Stomach (tissue), 9 donors: ENCODE data around the gene PCBP3. TPM values are rescaled to one million over a fixed set of nuclear protein-coding genes. Genes with fewer than 3 reads are reported as not detected.

Experiments used
- DNase-seq, 2 donors: peaks; one replicate each; pipeline versions ENCODE4 v3.0.0 to v3.0.0-alpha.2; 2013 to 2019
- H3K27ac ChIP-seq, 5 donors: fragments of 200-600 bp in 4 of 5; sonication (generic) in 4 of 5; one replicate each; pipeline ENCODE4 v1.5.1; 2013 to 2019; ENCODE audit warnings: mild to moderate bottlenecking in 1 of 5, moderate library complexity in 1 of 5
- H3K27me3 ChIP-seq, 3 donors: fragments of 200-600 bp; sonication (generic); one replicate each; pipeline ENCODE4 v1.5.1; 2017 to 2019; ENCODE audit warnings: mixed run types in 1 of 3
- H3K36me3 ChIP-seq, 4 donors: fragments of 200-600 bp; sonication (generic); 1 replicate in 3 of 4; 2 replicates in 1 of 4; pipeline ENCODE4 v1.5.1; 2016 to 2019
- H3K4me1 ChIP-seq, 4 donors: fragments of 200-600 bp; sonication (generic); one replicate each; pipeline ENCODE4 v1.5.1; 2016 to 2019
- H3K4me3 ChIP-seq, 4 donors: fragments of 200-600 bp; sonication (generic) in 3 of 4; one replicate each; pipeline ENCODE4 v1.5.1; 2016 to 2019; ENCODE audit warnings: mild to moderate bottlenecking in 1 of 4
- H3K9me3 ChIP-seq, 4 donors: fragments of 200-600 bp; sonication (generic); one replicate each; pipeline ENCODE4 v1.5.1; 2016 to 2019
- EP300 ChIP-seq: sonication (generic); formaldehyde crosslinking; IDR thresholded peaks from one replicate; pipeline ENCODE4 v1.6.1; 2017; ENCODE audit warnings: antibody characterized with exemption
- POLR2A ChIP-seq, 4 donors: fragments of 450-650 bp; IDR thresholded peaks; one replicate each; pipeline ENCODE4 v1.6.1; 2016; ENCODE audit warnings: antibody characterized with exemption in 4 of 4, control low read depth in 2 of 4, mild to moderate bottlenecking in 1 of 4, moderate library complexity in 1 of 4
- POLR2AphosphoS5 ChIP-seq, 3 donors: sonication (generic); formaldehyde crosslinking; IDR thresholded peaks; one replicate each; pipeline ENCODE4 v1.6.1; 2016; ENCODE audit warnings: antibody characterized with exemption in 3 of 3
- WGBS, 5 donors: extraction: QIAGEN DNeasy Blood & Tissue Kit in 3 of 5; methylation state at CpG; one replicate each; pipeline versions ENCODE4 v1.1.5 to v1.1.7; 2013 to 2018; 5-methylcytosine and 5-hydroxymethylcytosine counted together
- intact Hi-C: fragments of 100-400 bp; cut with DNase I; formaldehyde crosslinking; loops from one replicate; pipeline ENCODE4 v1.15.1; 2023; ENCODE audit warnings: low total_unique reads
- polyA plus RNA-seq, 3 donors: library from polyadenylated mRNA; stranded (reverse); fragments of 200-250 nt; gene quantifications; one replicate each; pipeline ENCODE4 v1.2.3, GENCODE V29; 2013
- total RNA-seq, 5 donors: library from RNA; depleted of rRNA; stranded (reverse); fragments of >200 nt; gene quantifications; one replicate each; pipeline versions ENCODE4 v1.1.0 to v1.2.3, GENCODE V29; 2014 to 2016
- TF ChIP-seq, protein P1 (sequence below), 7 experiments: fragments of 450-650 bp in 4 of 7; fragments of 200-600 bp in 3 of 7; sonication (generic) in 3 of 7; IDR thresholded peaks; one replicate each; pipeline ENCODE4 v1.5.1; 2016 to 2019; ENCODE audit warnings: antibody characterized with exemption in 7 of 7, control low read depth in 2 of 7, mild to moderate bottlenecking in 1 of 7
- donor health status: healthy with polysubstance abuse.
- donor health status: Bipolar disorder and iron deficiency.
- donor health status: healthy.

The PCBP3 gene
- total and polyA plus RNA-seq, 8 donors = 1.8 to 10.9 (median 3.3) TPM; not detected in 3

DNA sequence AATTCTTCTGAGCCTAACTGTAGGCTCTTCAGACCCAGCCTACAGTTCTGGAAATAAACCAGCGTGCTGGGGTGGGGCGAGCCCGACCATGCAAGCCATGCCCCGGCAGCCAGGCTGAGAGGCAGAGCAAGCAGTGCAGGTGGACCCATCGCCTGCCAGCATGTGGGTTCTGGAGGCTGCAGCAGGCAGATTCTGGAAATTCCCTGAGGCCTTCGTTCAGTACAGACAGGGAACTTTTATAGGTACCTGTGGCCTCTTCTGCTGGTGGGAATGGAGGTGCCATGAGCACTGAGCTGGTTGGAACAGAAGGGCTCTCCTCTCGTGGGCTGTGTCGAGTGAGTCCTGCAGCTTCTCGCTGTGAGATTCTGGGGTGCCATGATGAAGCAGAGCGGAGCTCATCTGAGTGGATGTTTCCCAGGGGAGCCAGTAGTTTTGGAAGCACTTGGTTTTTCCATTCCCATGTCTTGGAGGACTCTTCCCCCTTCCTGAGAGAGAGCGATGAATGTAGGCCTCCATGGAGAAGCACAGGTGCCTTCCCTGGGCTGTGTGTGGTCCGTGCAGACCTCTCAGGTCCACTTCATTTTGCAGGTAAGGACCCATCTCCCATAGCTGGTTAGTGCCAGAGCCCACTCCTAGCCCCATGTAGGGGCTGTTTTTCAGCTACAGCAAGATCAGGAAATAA lies 94.1 kb downstream of the PCBP3 start:
- Histone ChIP-seq H3K9me3 (no peaks in the 10 kb centered on the region), H3K36me3 (no peaks in the 10 kb centered on the region), H3K27me3 (peaks cover 0 to 3% (median 0%) of the 10 kb centered on the region in 3 donors), H3K4me1 (no peaks in the 10 kb centered on the region), H3K4me3 (no peak overlapping the region), H3K27ac (no peak overlapping the region)
- DNase-seq = no peak
- WGBS, 5 donors = 83 to 88% (median 86%) methylated on average over 12 of the region's 12 CpGs
- intact Hi-C loops = no loop called here
- TF ChIP-seq, protein P1, sequence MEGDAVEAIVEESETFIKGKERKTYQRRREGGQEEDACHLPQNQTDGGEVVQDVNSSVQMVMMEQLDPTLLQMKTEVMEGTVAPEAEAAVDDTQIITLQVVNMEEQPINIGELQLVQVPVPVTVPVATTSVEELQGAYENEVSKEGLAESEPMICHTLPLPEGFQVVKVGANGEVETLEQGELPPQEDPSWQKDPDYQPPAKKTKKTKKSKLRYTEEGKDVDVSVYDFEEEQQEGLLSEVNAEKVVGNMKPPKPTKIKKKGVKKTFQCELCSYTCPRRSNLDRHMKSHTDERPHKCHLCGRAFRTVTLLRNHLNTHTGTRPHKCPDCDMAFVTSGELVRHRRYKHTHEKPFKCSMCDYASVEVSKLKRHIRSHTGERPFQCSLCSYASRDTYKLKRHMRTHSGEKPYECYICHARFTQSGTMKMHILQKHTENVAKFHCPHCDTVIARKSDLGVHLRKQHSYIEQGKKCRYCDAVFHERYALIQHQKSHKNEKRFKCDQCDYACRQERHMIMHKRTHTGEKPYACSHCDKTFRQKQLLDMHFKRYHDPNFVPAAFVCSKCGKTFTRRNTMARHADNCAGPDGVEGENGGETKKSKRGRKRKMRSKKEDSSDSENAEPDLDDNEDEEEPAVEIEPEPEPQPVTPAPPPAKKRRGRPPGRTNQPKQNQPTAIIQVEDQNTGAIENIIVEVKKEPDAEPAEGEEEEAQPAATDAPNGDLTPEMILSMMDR (IDR thresholded peaks at IDR 0.05) = no peak
- TF ChIP-seq POLR2A (IDR thresholded peaks at IDR 0.05) (no peak), EP300 (no peak), POLR2AphosphoS5 (IDR thresholded peaks at IDR 0.05) (no peak)

DNA sequence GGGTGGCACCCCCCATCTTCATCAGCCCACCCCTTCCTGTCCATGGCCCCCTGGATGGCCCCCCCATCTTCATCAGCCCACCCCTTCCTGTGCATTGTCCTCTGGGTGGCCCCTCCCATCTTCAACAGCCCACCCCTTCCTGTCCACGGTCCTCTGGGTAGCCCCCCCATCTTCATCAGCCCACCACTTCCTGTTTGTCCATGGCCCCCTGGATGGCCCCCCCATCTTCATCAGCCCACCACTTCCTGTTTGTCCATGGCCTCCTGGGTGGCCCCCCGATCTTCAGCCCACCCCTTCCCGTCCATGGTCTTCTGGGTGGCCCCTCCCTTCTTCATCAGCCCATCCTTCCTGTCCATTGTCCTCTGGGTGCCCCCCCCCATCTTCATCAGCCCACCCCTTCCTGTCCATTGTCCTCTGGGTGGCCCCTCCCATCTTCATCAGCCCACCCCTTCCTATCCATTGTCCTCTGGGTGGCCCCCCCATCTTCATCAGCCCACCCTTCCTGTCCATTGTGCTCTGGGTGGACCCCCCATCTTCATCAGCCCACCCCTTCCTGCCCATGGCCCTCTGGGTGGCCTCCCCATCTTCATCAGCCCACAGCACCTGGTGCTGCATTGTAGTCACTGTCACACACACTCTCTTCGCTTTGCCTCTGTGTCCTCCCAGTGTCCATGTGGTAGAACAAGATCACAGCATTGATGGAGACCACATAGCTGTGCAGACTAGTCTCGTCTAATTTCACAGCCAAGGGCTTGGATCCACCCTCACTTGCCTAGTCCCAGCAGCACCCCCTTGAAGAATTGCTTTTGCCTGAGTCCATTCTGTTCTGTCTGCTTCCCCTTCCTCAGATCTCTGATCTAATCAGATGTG lies 95.9 kb downstream of the PCBP3 start:
- no peak for TF ChIP-seq POLR2AphosphoS5 (IDR thresholded peaks at IDR 0.05)
- TF ChIP-seq POLR2A (IDR thresholded peaks at IDR 0.05) = no peak
- TF ChIP-seq EP300 = no peak
- TF ChIP-seq, protein P1 (IDR thresholded peaks at IDR 0.05) = no peak
- no peak for DNase-seq
- Histone ChIP-seq H3K27ac (no peak overlapping the region), H3K9me3 (no peaks in the 10 kb centered on the region), H3K4me1 (no peaks in the 10 kb centered on the region), H3K27me3 (no peaks in the 10 kb centered on the region), H3K36me3 (no peaks in the 10 kb centered on the region), H3K4me3 (no peak overlapping the region)
- WGBS, 5 donors = 59 to 80% (median 71%) methylated on average over 5 of the region's 5 CpGs
- intact Hi-C loops = no loop called here

DNA sequence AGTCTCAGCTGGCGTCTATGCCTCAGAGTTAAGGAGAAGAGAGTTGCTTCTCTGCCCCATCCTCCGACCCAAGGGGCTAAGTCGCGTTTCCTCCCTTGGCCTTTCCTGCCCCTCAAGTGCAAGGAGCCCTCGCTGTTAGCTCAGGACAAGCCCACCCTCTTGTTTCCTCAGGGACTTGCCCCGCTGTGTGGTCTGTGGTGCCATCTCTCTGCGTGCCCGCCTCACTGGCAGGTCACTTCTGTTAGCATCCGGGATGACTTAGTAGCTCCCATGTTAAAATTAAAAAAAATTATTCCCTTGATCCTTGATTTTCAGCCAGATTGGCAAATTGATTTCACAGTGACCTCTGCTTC lies 96.5 kb downstream of the PCBP3 start:
- 72 to 79% (median 77%) methylated on average over 9 of the region's 9 CpGs for WGBS, 5 donors
- Histone ChIP-seq H3K4me3 (no peak overlapping the region), H3K27ac (no peak overlapping the region), H3K4me1 (no peaks in the 10 kb centered on the region), H3K36me3 (no peaks in the 10 kb centered on the region), H3K27me3 (no peaks in the 10 kb centered on the region), H3K9me3 (no peaks in the 10 kb centered on the region)
- no peak for TF ChIP-seq POLR2A (IDR thresholded peaks at IDR 0.05)
- TF ChIP-seq, protein P1 (IDR thresholded peaks at IDR 0.05) = no peak
- no peak for TF ChIP-seq EP300
- TF ChIP-seq POLR2AphosphoS5 (IDR thresholded peaks at IDR 0.05) = no peak
- intact Hi-C loops = no loop called here
- DNase-seq = no peak

DNA sequence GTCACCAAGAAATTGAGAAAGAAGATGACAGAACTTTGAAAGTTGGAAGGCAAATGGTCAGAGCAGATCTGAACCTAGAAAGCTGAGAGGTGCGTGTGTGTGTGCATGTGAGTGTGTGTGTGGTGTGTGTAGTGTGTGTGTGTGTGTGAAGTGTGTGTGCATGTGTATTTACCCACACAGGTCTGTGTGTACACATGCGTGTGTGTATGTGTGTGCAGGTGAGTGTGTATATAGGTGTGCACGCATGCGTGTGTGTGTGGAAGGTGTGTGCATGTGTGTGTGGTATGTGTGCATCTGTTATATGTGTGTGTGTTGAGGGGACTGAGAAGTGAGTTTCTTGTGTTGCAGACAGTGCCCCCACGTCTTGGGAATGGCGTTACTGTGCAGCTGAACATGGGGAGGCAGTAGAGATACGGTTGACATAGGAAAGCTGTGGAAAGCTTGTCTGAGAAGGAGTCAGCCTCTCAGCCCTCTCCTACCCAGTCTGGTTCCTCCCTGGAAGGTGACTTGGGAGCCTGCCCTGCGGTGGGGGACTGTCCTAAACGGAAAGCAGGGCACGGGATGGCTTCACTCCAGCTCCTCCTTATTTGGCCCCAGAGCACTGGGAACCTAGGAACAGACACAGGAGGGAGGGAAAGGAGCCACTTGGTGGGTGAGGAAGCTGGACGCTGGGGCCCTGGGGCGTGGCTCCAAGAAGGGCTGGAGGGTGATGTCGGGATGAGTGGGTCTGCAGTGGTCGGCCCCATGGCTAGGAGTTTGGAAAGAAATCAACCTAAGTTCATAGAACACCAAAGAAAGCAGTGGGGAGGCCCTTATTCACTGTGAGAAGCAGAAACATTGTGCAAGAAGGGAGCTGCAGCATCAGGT lies 97.2 kb downstream of the PCBP3 start:
- H3K4me1 ChIP-seq = no peaks in the 10 kb centered on the region
- DNase-seq = no peak
- TF ChIP-seq POLR2AphosphoS5 (IDR thresholded peaks at IDR 0.05) = no peak
- TF ChIP-seq POLR2A (IDR thresholded peaks at IDR 0.05) = no peak
- TF ChIP-seq, protein P1 (IDR thresholded peaks at IDR 0.05) = no peak
- TF ChIP-seq EP300 = no peak
- intact Hi-C loops = no loop called here
- H3K36me3 ChIP-seq = no peaks in the 10 kb centered on the region
- no peaks in the 10 kb centered on the region for H3K9me3 ChIP-seq
- no peak overlapping the region for H3K27ac ChIP-seq
- H3K27me3 ChIP-seq = no peaks in the 10 kb centered on the region
- 52 to 62% (median 59%) methylated on average over 14 of the region's 14 CpGs for WGBS, 5 donors
- no peak overlapping the region for H3K4me3 ChIP-seq
